Ishikawa (cell line): ENCODE measurements around the gene PRDM16.

Experiments used
- CEBPB ChIP-seq: IDR thresholded peaks from 2 replicates; pipeline ENCODE4 v1.6.1; 2012
- CREB1 ChIP-seq: IDR thresholded peaks from 2 replicates; pipeline ENCODE4 v1.6.1; 2012; ENCODE audit warnings: low read depth
- EGR1 ChIP-seq: IDR thresholded peaks from 2 replicates; pipeline ENCODE4 v1.6.1; 2012
- EP300 ChIP-seq: IDR thresholded peaks from 2 replicates; pipeline ENCODE4 v1.6.1; 2012; ENCODE audit warnings: borderline replicate concordance
- FOXM1 ChIP-seq: IDR thresholded peaks from 2 replicates; pipeline ENCODE4 v1.6.1; 2012; ENCODE audit warnings: low read depth, borderline replicate concordance
- MAX ChIP-seq: IDR thresholded peaks from 2 replicates; pipeline ENCODE4 v1.6.1; 2012
- NFIC ChIP-seq: IDR thresholded peaks from 2 replicates; pipeline ENCODE4 v1.6.1; 2012
- RAD21 ChIP-seq: IDR thresholded peaks from 2 replicates; pipeline ENCODE4 v1.6.1; 2012; ENCODE audit warnings: low read depth
- REST ChIP-seq: IDR thresholded peaks from 2 replicates; pipeline ENCODE4 v1.6.1; 2012; ENCODE audit warnings: low read depth, mild to moderate bottlenecking
- TAF1 ChIP-seq: IDR thresholded peaks from 2 replicates; pipeline ENCODE4 v1.6.1; 2012; ENCODE audit warnings: low read depth, mild to moderate bottlenecking
- TCF12 ChIP-seq: IDR thresholded peaks from 2 replicates; pipeline ENCODE4 v1.6.1; 2012; ENCODE audit warnings: low read depth
- TEAD4 ChIP-seq: IDR thresholded peaks from 2 replicates; pipeline ENCODE4 v1.6.1; 2012
- USF1 ChIP-seq: IDR thresholded peaks from 2 replicates; pipeline ENCODE4 v1.6.1; 2012
- YY1 ChIP-seq: IDR thresholded peaks from 2 replicates; pipeline ENCODE4 v1.6.1; 2012; ENCODE audit warnings: low read depth
- ZBTB7A ChIP-seq: IDR thresholded peaks from 2 replicates; pipeline ENCODE4 v1.6.1; 2012; ENCODE audit warnings: low read depth

The PRDM16 gene

GRCh38 chr1:3402258-3403010, 333.4 kb downstream of the PRDM16 start:
- TF ChIP-seq ZBTB7A (no peak), TAF1 (no peak), USF1 (no peak), CREB1 (no peak), EP300 (no peak), YY1 (no peak), FOXM1 (no peak), REST (no peak), RAD21 (no peak), CEBPB (no peak), TCF12 (no peak), TEAD4 (no peak), NFIC (no peak), MAX (no peak)

GRCh38 chr1:3403011-3403345, 334.0 kb downstream of the PRDM16 start:
- TF ChIP-seq YY1 (no peak), MAX (no peak), NFIC (no peak), ZBTB7A (no peak), TAF1 (no peak), CEBPB (no peak), FOXM1 (no peak), RAD21 (no peak), REST (no peak), EGR1 (no peak), TCF12 (no peak), USF1 (no peak), TEAD4 (no peak), CREB1 (no peak), EP300 (no peak)

- TF ChIP-seq USF1 (no peak), TEAD4 (no peak), CREB1 (no peak), YY1 (no peak), ZBTB7A (no peak), EP300 (no peak), REST (no peak), CEBPB (no peak), TCF12 (no peak), RAD21 (no peak), MAX (no peak), FOXM1 (no peak), NFIC (no peak)
These were observed 334.6 kb downstream of the PRDM16 start for GRCh38 chr1:3403388-3404231.
